Measurements from ENCODE around the gene ITGA1.

ITGA1 gene

DNA sequence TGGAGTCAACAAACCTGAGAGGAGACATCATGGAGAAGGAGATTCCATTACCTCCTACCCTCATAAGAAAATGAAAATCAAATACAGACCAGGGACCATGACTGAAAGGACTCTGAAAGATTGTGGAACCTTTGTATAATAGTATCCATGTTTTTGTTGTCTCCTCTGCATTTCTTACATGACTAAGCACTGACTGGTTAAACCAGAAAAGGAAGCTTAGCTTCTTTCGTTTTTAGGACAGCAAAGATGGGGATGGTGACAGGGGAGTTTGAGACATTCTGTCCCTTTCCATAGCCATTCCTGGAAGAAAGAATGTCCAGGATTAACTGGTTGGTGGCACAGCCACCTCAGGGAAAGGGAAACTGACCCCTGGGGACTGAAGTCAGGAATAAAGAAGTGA is 22.2 kb downstream of the ITGA1 start:
- H3K4ac ChIP-seq (ENCODE audit: low read length), result no peak overlapping the region
- no peaks in the 10 kb centered on the region for H3K9me3 ChIP-seq (replicated peaks in 1 of 2; ENCODE audit: control insufficient read depth in 2 of 2, insufficient read depth in 1 of 2, low read depth in 1 of 2, low read length in 2 of 2)
- no CpG with 5 or more reads among the region's 1 CpG for WGBS, 2 donors (ENCODE audit: extremely low coverage in 2 of 2, insufficient read length in 2 of 2, insufficient replicate concordance in 1 of 2)
- H4K8ac ChIP-seq (ENCODE audit: low read depth, low read length), result no peak overlapping the region
- H3K9ac ChIP-seq (ENCODE audit: low read depth, low read length, poor library complexity), result no peak overlapping the region
- H4K91ac ChIP-seq (ENCODE audit: low read depth, low read length, poor library complexity), result no peak overlapping the region
- H2BK5ac ChIP-seq (ENCODE audit: low read length), result no peak overlapping the region
- H2BK15ac ChIP-seq (ENCODE audit: low read length), result no peak overlapping the region
- H3K27ac ChIP-seq (replicated peaks; ENCODE audit: low read length), result no peak overlapping the region
- DNase-seq (ENCODE audit: low spot score), result no peak
- no peak overlapping the region for H2BK12ac ChIP-seq (ENCODE audit: low read length)
- no peak overlapping the region for H2AK5ac ChIP-seq (ENCODE audit: low read depth, low read length)
- H3K4me3 ChIP-seq (ENCODE audit: low read length in 2 of 2), result no peak overlapping the region
- peaks cover 0 to 4% of the 10 kb centered on the region in 2 donors for H3K4me1 ChIP-seq (ENCODE audit: control insufficient read depth in 2 of 2, insufficient read depth in 1 of 2, low read depth in 1 of 2, low read length in 2 of 2)
- H3K18ac ChIP-seq (ENCODE audit: low read length), result no peak overlapping the region
- no peak overlapping the region for H3K23ac ChIP-seq (ENCODE audit: low read depth, low read length, poor library complexity)
- no peaks in the 10 kb centered on the region for H3K27me3 ChIP-seq (ENCODE audit: control insufficient read depth in 3 of 3, insufficient read depth in 3 of 3, low read depth in 1 of 3, low read length in 3 of 3)
- no peak overlapping the region for H2AFZ ChIP-seq (ENCODE audit: low read length)
- H3K79me1 ChIP-seq (ENCODE audit: low read depth, low read length), result no peaks in the 10 kb centered on the region
- H3K4me2 ChIP-seq (ENCODE audit: insufficient read depth, low read length, poor library complexity, severe bottlenecking), result no peak overlapping the region
- H3K14ac ChIP-seq (ENCODE audit: low read length), result no peak overlapping the region
- H3K36me3 ChIP-seq (replicated peaks in 1 of 2; ENCODE audit: control insufficient read depth in 2 of 2, insufficient read depth in 2 of 2, low read length in 2 of 2), result peaks cover 0 to 5% of the 10 kb centered on the region in 2 donors
- H2BK120ac ChIP-seq (ENCODE audit: low read depth, low read length), result no peak overlapping the region

DNA sequence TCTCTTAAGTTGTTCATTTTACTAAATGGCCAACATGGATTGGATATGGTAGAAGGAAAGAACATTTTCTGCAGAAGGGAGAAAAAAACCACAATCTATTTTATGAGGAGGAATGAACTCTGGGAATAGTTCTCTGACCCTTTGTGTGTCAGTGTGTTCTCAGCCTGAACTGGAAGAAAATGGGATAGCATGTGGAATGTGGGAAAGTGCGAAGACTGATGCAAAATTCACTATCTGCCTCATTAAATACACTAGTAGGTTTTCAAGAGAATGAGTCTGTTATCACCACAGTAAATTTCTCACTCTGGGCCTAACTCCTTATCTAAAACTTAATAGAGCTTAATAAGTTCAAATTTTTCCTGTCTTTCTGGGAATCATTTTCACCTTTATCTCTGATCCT is 22.7 kb downstream of the ITGA1 start:
- no peak overlapping the region for H4K8ac ChIP-seq (ENCODE audit: low read depth, low read length)
- no peak overlapping the region for H4K91ac ChIP-seq (ENCODE audit: low read depth, low read length, poor library complexity)
- no CpG with 5 or more reads among the region's 1 CpG for WGBS, 2 donors (ENCODE audit: extremely low coverage in 2 of 2, insufficient read length in 2 of 2, insufficient replicate concordance in 1 of 2)
- DNase-seq (ENCODE audit: low spot score), result no peak
- no peak overlapping the region for H2BK120ac ChIP-seq (ENCODE audit: low read depth, low read length)
- no peak overlapping the region for H2AK5ac ChIP-seq (ENCODE audit: low read depth, low read length)
- no peaks in the 10 kb centered on the region for H3K36me3 ChIP-seq (replicated peaks in 1 of 2; ENCODE audit: control insufficient read depth in 2 of 2, insufficient read depth in 2 of 2, low read length in 2 of 2)
- no peak overlapping the region for H3K18ac ChIP-seq (ENCODE audit: low read length)
- H3K14ac ChIP-seq (ENCODE audit: low read length), result no peak overlapping the region
- no peak overlapping the region for H3K23ac ChIP-seq (ENCODE audit: low read depth, low read length, poor library complexity)
- H3K27me3 ChIP-seq (ENCODE audit: control insufficient read depth in 3 of 3, insufficient read depth in 3 of 3, low read depth in 1 of 3, low read length in 3 of 3), result no peaks in the 10 kb centered on the region
- H3K4ac ChIP-seq (ENCODE audit: low read length), result no peak overlapping the region
- H3K4me2 ChIP-seq (ENCODE audit: insufficient read depth, low read length, poor library complexity, severe bottlenecking), result no peak overlapping the region
- no peak overlapping the region for H2BK15ac ChIP-seq (ENCODE audit: low read length)
- no peaks in the 10 kb centered on the region for H3K79me1 ChIP-seq (ENCODE audit: low read depth, low read length)
- H2BK5ac ChIP-seq (ENCODE audit: low read length), result no peak overlapping the region
- no peak overlapping the region for H3K4me3 ChIP-seq (ENCODE audit: low read length in 2 of 2)
- no peak overlapping the region for H2AFZ ChIP-seq (ENCODE audit: low read length)
- no peak overlapping the region for H2BK12ac ChIP-seq (ENCODE audit: low read length)
- no peak overlapping the region for H3K9ac ChIP-seq (ENCODE audit: low read depth, low read length, poor library complexity)
- H3K27ac ChIP-seq (replicated peaks; ENCODE audit: low read length), result no peak overlapping the region
- no peaks in the 10 kb centered on the region for H3K9me3 ChIP-seq (replicated peaks in 1 of 2; ENCODE audit: control insufficient read depth in 2 of 2, insufficient read depth in 1 of 2, low read depth in 1 of 2, low read length in 2 of 2)
- H3K4me1 ChIP-seq (ENCODE audit: control insufficient read depth in 2 of 2, insufficient read depth in 1 of 2, low read depth in 1 of 2, low read length in 2 of 2), result peaks cover 0 to 4% of the 10 kb centered on the region in 2 donors

DNA sequence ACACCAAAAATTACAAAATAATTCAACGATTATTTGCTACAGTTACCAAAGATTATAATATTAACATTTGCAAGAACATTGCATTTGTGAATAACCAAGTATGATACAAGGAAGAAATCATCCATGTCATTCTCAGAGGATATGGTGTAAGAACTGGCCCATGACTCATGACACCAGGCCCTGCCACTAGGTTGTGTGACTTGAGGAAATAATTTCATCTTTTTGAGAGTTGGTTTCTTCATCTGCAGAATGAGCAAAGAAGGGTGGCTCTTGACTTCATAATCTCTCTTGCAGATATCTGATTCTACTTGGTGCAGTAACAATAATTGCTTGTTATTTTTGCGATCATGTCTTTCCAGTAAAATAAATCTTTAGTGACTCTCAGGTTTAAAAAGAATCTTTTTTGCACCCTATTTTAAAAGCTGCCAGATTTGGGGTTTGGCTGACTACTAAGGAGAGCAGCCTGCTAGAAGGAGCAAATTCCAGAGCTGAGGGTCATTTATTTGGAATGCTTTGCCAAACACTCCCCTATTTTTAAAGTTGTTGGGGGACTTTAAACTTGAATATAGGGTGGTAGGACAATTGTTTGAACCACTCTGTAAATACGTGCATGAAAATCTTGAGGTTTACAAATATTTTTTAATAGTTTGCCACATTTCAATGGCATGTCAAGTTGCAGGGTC is 23.5 kb downstream of the ITGA1 start:
- Histone ChIP-seq H3K4me1 (ENCODE audit: control insufficient read depth in 2 of 2, insufficient read depth in 1 of 2, low read depth in 1 of 2, low read length in 2 of 2) (peaks cover 0 to 4% of the 10 kb centered on the region in 2 donors), H2BK5ac (ENCODE audit: low read length) (no peak overlapping the region), H3K4me2 (ENCODE audit: insufficient read depth, low read length, poor library complexity, severe bottlenecking) (no peak overlapping the region), H2AFZ (ENCODE audit: low read length) (no peak overlapping the region), H3K9ac (ENCODE audit: low read depth, low read length, poor library complexity) (no peak overlapping the region), H4K8ac (ENCODE audit: low read depth, low read length) (no peak overlapping the region), H2AK5ac (ENCODE audit: low read depth, low read length) (no peak overlapping the region), H2BK12ac (ENCODE audit: low read length) (no peak overlapping the region), H3K14ac (ENCODE audit: low read length) (no peak overlapping the region), H3K4ac (ENCODE audit: low read length) (no peak overlapping the region), H3K18ac (ENCODE audit: low read length) (no peak overlapping the region), H3K4me3 (ENCODE audit: low read length in 2 of 2) (no peak overlapping the region), H3K36me3 (replicated peaks in 1 of 2; ENCODE audit: control insufficient read depth in 2 of 2, insufficient read depth in 2 of 2, low read length in 2 of 2) (no peaks in the 10 kb centered on the region), H3K27ac (replicated peaks; ENCODE audit: low read length) (no peak overlapping the region), H2BK15ac (ENCODE audit: low read length) (no peak overlapping the region), H3K9me3 (replicated peaks in 1 of 2; ENCODE audit: control insufficient read depth in 2 of 2, insufficient read depth in 1 of 2, low read depth in 1 of 2, low read length in 2 of 2) (peaks cover 0 to under 1% of the 10 kb centered on the region in 2 donors), H3K27me3 (ENCODE audit: control insufficient read depth in 3 of 3, insufficient read depth in 3 of 3, low read depth in 1 of 3, low read length in 3 of 3) (no peaks in the 10 kb centered on the region), H3K79me1 (ENCODE audit: low read depth, low read length) (no peaks in the 10 kb centered on the region), H4K91ac (ENCODE audit: low read depth, low read length, poor library complexity) (no peak overlapping the region), H3K23ac (ENCODE audit: low read depth, low read length, poor library complexity) (no peak overlapping the region), H2BK120ac (ENCODE audit: low read depth, low read length) (no peak overlapping the region)
- no peak for DNase-seq (ENCODE audit: low spot score)
- WGBS, 2 donors (ENCODE audit: extremely low coverage in 2 of 2, insufficient read length in 2 of 2, insufficient replicate concordance in 1 of 2), result no CpG with 5 or more reads among the region's 3 CpGs

DNA sequence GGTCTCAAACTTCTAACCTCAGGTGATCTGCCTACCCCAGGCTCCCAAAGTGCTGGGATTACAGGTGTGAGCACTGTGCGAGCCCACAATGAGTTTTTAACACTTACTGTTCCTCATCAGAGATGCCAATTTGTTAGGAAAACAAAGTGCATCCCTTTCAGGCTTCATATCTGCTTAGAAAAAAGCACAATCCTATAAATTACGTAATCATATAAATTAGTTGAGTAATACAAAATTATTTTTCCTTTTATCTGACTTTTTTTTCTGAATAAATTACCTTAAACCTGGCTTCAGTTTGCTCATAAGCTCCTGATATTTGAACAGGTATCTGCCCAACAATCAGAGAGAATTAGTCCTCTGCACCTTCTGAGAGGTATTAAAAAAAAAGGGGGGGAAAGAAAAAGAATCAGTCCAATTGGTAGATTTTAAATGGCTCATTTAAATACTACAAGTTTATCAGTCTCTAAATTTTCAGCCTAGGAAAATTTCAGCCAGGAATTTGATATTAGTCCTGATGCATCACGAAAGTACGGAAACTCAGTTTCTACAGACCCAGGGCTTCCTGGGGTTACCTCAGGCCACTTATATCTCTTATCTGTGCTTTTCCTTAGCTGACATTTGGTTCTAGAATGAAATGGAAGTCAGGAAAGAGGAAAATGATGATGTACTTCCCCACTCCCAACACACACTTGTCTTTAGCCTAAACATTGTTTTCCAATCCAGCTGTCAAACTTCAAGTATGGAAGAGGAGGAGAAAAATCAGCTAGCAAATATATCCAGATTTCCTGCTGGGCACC is 26.8 kb downstream of the ITGA1 start:
- H3K27ac ChIP-seq (replicated peaks; ENCODE audit: low read length), result no peak overlapping the region
- peaks cover 0 to 4% of the 10 kb centered on the region in 2 donors for H3K9me3 ChIP-seq (replicated peaks in 1 of 2; ENCODE audit: control insufficient read depth in 2 of 2, insufficient read depth in 1 of 2, low read depth in 1 of 2, low read length in 2 of 2)
- H3K27me3 ChIP-seq (ENCODE audit: control insufficient read depth in 3 of 3, insufficient read depth in 3 of 3, low read depth in 1 of 3, low read length in 3 of 3), result no peaks in the 10 kb centered on the region
- H3K23ac ChIP-seq (ENCODE audit: low read depth, low read length, poor library complexity), result no peak overlapping the region
- no peak overlapping the region for H3K4ac ChIP-seq (ENCODE audit: low read length)
- no peak overlapping the region for H4K8ac ChIP-seq (ENCODE audit: low read depth, low read length)
- no peak overlapping the region for H3K4me3 ChIP-seq (ENCODE audit: low read length in 2 of 2)
- no peak overlapping the region for H2BK12ac ChIP-seq (ENCODE audit: low read length)
- H3K14ac ChIP-seq (ENCODE audit: low read length), result no peak overlapping the region
- H4K91ac ChIP-seq (ENCODE audit: low read depth, low read length, poor library complexity), result no peak overlapping the region
- peaks cover 0 to 4% of the 10 kb centered on the region in 2 donors for H3K4me1 ChIP-seq (ENCODE audit: control insufficient read depth in 2 of 2, insufficient read depth in 1 of 2, low read depth in 1 of 2, low read length in 2 of 2)
- no peak overlapping the region for H2BK5ac ChIP-seq (ENCODE audit: low read length)
- no peak overlapping the region for H2BK15ac ChIP-seq (ENCODE audit: low read length)
- no peak overlapping the region for H3K18ac ChIP-seq (ENCODE audit: low read length)
- H3K36me3 ChIP-seq (replicated peaks in 1 of 2; ENCODE audit: control insufficient read depth in 2 of 2, insufficient read depth in 2 of 2, low read length in 2 of 2), result no peaks in the 10 kb centered on the region
- H3K4me2 ChIP-seq (ENCODE audit: insufficient read depth, low read length, poor library complexity, severe bottlenecking), result no peak overlapping the region
- no peak for DNase-seq (ENCODE audit: low spot score)
- no peak overlapping the region for H2AFZ ChIP-seq (ENCODE audit: low read length)
- H3K9ac ChIP-seq (ENCODE audit: low read depth, low read length, poor library complexity), result no peak overlapping the region
- no CpG with 5 or more reads among the region's 4 CpGs for WGBS, 2 donors (ENCODE audit: extremely low coverage in 2 of 2, insufficient read length in 2 of 2, insufficient replicate concordance in 1 of 2)
- H3K79me1 ChIP-seq (ENCODE audit: low read depth, low read length), result no peaks in the 10 kb centered on the region
- H2BK120ac ChIP-seq (ENCODE audit: low read depth, low read length), result no peak overlapping the region
- no peak overlapping the region for H2AK5ac ChIP-seq (ENCODE audit: low read depth, low read length)
